ENCODE measurements around the gene SPRYD7. TPM values are rescaled to one million over a fixed set of nuclear protein-coding genes. Genes with fewer than 3 reads are reported as not detected.

SPRYD7 gene
- total RNA-seq, 2 experiments from 2014 or later = 1.1 to 1.5 TPM

- Histone ChIP-seq H3K27me3 (ENCODE audit: control insufficient read depth in 1 of 2, insufficient read depth in 2 of 2, low read length in 2 of 2) (no peaks in the 10 kb centered on the region), H3K9me3 (ENCODE audit: control insufficient read depth in 1 of 2, insufficient read depth in 1 of 2, low read length in 2 of 2) (no peaks in the 10 kb centered on the region), H3K4me3 (ENCODE audit: low read length) (no peak overlapping the region), H3K27ac (ENCODE audit: low read depth in 1 of 2, low read length in 2 of 2) (no peak overlapping the region), H3K4me1 (ENCODE audit: insufficient read depth, low read length) (no peaks in the 10 kb centered on the region), H3K36me3 (ENCODE audit: insufficient read depth, low read length) (no peaks in the 10 kb centered on the region)
- intact Hi-C loops (cut with DNase I, micrococcal nuclease) = no loop called here
- Mint-ChIP-seq H3K4me3 (no peak overlapping the region), H3K9me3 (no peaks in the 10 kb centered on the region), H3K27ac (no peak overlapping the region), H3K4me1 (ENCODE audit: low read depth) (no peaks in the 10 kb centered on the region), H3K27me3 (no peaks in the 10 kb centered on the region), H3K36me3 (ENCODE audit: low read depth) (peaks cover 5% of the 10 kb centered on the region)
- TF ChIP-seq, protein P1, sequence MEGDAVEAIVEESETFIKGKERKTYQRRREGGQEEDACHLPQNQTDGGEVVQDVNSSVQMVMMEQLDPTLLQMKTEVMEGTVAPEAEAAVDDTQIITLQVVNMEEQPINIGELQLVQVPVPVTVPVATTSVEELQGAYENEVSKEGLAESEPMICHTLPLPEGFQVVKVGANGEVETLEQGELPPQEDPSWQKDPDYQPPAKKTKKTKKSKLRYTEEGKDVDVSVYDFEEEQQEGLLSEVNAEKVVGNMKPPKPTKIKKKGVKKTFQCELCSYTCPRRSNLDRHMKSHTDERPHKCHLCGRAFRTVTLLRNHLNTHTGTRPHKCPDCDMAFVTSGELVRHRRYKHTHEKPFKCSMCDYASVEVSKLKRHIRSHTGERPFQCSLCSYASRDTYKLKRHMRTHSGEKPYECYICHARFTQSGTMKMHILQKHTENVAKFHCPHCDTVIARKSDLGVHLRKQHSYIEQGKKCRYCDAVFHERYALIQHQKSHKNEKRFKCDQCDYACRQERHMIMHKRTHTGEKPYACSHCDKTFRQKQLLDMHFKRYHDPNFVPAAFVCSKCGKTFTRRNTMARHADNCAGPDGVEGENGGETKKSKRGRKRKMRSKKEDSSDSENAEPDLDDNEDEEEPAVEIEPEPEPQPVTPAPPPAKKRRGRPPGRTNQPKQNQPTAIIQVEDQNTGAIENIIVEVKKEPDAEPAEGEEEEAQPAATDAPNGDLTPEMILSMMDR (IDR thresholded peaks at IDR 0.05) = no peak
- ChIA-PET POLR2A (no interaction called here), CTCF (interaction anchor here (0.6 to 1.3 kb wide), 2 partner anchors 28 to 115 kb away, joined by 3 read pairs; partner anchors contain the start of gene SPRYD7)
- DNase-seq = no peak
- no peak for ATAC-seq (ENCODE audit: poor library complexity)
Observed at GRCh38 chr13:49908637-49909036, 27.5 kb downstream of the SPRYD7 start.

- Histone ChIP-seq H3K27ac (ENCODE audit: low read depth in 1 of 2, low read length in 2 of 2) (no peak overlapping the region), H3K4me3 (ENCODE audit: low read length) (no peak overlapping the region), H3K4me1 (ENCODE audit: insufficient read depth, low read length) (no peaks in the 10 kb centered on the region), H3K36me3 (ENCODE audit: insufficient read depth, low read length) (no peaks in the 10 kb centered on the region), H3K9me3 (ENCODE audit: control insufficient read depth in 1 of 2, insufficient read depth in 1 of 2, low read length in 2 of 2) (no peaks in the 10 kb centered on the region), H3K27me3 (ENCODE audit: control insufficient read depth in 1 of 2, insufficient read depth in 2 of 2, low read length in 2 of 2) (no peaks in the 10 kb centered on the region)
- intact Hi-C loops (cut with DNase I, micrococcal nuclease) = no loop called here
- DNase-seq = no peak
- ATAC-seq (ENCODE audit: poor library complexity) = no peak
- Mint-ChIP-seq H3K27ac (no peak overlapping the region), H3K4me3 (no peak overlapping the region), H3K36me3 (ENCODE audit: low read depth) (no peaks in the 10 kb centered on the region), H3K9me3 (no peaks in the 10 kb centered on the region), H3K27me3 (no peaks in the 10 kb centered on the region), H3K4me1 (ENCODE audit: low read depth) (no peaks in the 10 kb centered on the region)
- CTCF ChIA-PET = no interaction called here
- POLR2A ChIA-PET = no interaction called here
- TF ChIP-seq, protein P1 (IDR thresholded peaks at IDR 0.05) = no peak
Observed at GRCh38 chr13:49904729-49905456, 31.2 kb downstream of the SPRYD7 start.

DNA sequence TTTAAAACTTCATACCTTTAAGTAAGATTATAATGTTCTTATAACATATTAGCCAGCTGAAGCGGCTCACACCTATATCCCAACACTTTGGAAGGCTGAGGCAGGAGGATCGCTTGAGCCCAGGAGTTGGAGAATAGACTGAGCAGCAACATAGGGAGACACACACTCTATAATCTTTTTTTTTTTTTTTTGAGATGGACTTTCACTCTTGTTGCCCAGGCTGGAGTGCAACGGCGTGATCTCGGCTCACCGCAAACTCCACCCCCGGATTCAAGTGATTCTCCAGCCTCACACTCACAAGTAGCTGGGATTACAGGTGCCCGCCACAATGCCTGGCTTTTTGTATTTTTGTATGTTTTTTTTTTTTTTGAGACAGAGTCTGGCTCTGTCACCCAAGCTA, 37.3 kb downstream of the SPRYD7 start:
- no peaks in the 10 kb centered on the region for H3K4me1 ChIP-seq (ENCODE audit: insufficient read depth, low read length)
- no peaks in the 10 kb centered on the region for H3K4me1 Mint-ChIP-seq (ENCODE audit: low read depth)
- DNase-seq (no peak), ATAC-seq (ENCODE audit: poor library complexity) (no peak)
- H3K36me3 Mint-ChIP-seq (ENCODE audit: low read depth) = no peaks in the 10 kb centered on the region
- no peaks in the 10 kb centered on the region for H3K27me3 ChIP-seq (ENCODE audit: control insufficient read depth in 1 of 2, insufficient read depth in 2 of 2, low read length in 2 of 2)
- H3K4me3 Mint-ChIP-seq = no peak overlapping the region
- no peaks in the 10 kb centered on the region for H3K9me3 ChIP-seq (ENCODE audit: control insufficient read depth in 1 of 2, insufficient read depth in 1 of 2, low read length in 2 of 2)
- no peaks in the 10 kb centered on the region for H3K9me3 Mint-ChIP-seq
- no peak overlapping the region for H3K4me3 ChIP-seq (ENCODE audit: low read length)
- intact Hi-C loops (cut with DNase I, micrococcal nuclease) = no loop called here
- ChIA-PET CTCF (no interaction called here), POLR2A (no interaction called here)
- no peaks in the 10 kb centered on the region for H3K27me3 Mint-ChIP-seq
- H3K36me3 ChIP-seq (ENCODE audit: insufficient read depth, low read length) = no peaks in the 10 kb centered on the region
- H3K27ac Mint-ChIP-seq = no peak overlapping the region
- no peak overlapping the region for H3K27ac ChIP-seq (ENCODE audit: low read depth in 1 of 2, low read length in 2 of 2)
- TF ChIP-seq, protein P1 (IDR thresholded peaks at IDR 0.05) = no peak

Measured in CD4-positive, alpha-beta T cell (primary cell).